ENCODE measurements around the gene C4A.
"Not testable (repeated sequence)": the region's sequence is repeated elsewhere in the genome, so short reads cannot be mapped to it uniquely, and the experiment has no call there.

C4A gene

DNA sequence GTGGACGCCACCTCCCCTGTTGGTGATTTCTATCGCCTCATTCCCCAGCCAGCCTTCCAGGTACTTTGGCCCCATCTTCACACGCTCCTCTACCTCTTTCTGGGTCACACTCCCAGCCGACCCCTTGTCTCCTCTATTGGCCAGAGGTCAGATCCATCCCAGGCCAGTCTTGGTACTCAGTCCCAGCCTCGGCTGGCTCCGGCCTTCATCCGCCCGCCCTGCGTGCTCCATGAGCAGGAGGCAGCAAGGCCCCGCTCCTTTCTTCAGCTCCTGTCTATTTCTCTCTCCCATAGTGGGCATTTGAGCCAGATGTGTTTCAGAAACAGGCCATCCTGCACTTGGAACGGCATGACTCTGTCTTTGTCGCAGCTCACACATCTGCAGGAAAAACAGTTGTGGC lies 20.2 kb upstream of the C4A start:
- no peak for DNase-seq

DNA sequence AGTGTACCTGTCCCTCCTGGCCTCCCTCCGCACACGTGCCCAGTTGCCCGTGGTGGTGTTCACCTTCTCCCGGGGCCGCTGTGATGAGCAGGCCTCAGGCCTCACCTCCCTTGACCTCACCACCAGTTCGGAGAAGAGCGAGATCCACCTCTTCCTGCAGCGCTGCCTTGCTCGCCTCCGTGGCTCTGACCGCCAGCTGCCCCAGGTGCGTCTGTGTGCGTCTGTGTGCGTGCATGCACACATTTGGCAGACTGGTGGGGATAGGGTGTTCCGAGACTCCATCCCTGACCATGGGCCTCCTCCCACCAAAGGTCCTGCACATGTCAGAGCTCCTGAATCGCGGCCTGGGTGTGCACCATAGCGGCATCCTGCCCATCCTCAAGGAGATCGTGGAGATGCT lies 17.9 kb upstream of the C4A start:
- DNase-seq: no peak

DNA sequence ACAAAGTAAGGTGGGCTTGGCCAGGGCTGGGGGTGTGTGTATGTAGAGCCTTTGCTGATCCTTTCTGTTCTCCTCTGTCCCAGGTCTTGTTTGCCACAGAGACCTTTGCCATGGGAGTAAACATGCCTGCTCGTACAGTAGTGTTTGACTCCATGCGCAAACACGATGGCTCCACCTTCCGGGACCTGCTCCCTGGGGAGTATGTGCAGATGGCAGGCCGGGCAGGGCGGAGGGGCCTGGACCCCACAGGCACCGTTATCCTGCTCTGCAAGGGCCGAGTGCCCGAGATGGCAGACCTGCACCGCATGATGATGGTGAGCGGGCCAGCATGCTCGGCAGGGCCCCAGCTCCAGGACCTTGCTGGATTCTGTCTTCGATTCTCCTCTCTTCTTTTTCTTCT lies 16.2 kb upstream of the C4A start:
- DNase-seq: no peak

DNA sequence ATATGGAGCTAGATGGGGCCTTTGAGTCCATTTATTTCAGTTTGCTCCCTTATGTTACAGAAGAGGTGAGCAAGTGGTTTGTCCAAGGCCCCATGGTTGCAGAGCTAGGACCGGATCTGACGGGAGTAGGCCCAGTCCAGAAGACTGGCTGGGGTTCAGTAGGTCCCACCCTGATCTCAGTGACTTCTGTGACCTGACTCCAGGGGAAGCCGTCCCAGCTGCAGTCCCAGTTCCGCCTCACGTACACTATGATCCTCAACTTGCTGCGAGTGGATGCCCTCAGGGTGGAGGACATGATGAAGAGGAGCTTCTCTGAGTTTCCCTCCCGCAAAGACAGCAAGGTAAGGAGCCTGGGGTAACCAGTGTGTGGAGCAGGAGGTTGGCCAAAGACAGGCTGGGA lies 15.4 kb upstream of the C4A start:
- DNase-seq: no peak

DNA sequence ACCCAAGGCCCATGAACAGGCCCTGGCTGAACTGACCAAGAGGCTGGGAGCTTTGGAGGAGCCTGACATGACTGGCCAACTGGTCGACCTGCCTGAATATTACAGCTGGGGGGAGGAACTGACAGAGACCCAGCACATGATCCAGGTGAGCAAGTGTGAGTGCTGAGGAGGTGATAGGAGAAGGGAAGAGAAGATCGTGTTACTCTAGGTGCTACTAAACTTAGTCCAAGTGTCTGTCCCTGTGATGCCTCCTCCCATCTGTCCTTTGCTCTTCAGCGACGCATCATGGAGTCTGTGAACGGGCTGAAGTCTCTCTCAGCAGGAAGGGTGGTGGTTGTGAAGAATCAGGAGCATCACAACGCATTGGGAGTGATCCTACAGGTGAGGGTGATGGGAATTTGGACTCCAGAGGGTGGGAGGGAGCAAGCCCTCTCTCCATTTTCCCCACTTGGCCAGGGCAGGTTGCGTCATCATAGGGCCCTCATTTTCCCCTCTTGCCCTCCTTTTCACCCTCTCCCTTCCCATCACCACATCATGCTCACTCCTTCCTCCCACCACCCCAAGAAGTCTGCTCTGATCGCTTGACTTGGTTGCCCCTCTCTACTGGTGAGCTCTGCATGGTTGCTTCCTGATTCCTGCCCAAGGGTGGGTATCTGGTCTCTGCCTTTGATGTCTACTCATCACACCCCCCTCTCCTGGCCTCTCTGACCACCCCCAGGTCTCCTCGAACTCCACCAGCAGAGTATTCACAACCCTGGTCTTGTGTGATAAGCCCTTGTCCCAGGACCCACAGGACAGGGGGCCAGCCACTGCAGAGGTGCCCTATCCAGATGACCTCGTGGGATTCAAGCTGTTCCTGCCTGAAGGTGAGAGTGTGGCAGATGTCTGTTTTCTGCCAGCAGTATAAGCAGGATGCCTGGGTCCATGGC lies 14.6 kb upstream of the C4A start:
- DNase-seq: no peak

GRCh38 chr6:31967926-31968320 lies 13.9 kb upstream of the C4A start:
- DNase-seq: no peak

- DNase-seq: no peak
Observed at GRCh38 chr6:31968326-31968725, 13.5 kb upstream of the C4A start.

DNA sequence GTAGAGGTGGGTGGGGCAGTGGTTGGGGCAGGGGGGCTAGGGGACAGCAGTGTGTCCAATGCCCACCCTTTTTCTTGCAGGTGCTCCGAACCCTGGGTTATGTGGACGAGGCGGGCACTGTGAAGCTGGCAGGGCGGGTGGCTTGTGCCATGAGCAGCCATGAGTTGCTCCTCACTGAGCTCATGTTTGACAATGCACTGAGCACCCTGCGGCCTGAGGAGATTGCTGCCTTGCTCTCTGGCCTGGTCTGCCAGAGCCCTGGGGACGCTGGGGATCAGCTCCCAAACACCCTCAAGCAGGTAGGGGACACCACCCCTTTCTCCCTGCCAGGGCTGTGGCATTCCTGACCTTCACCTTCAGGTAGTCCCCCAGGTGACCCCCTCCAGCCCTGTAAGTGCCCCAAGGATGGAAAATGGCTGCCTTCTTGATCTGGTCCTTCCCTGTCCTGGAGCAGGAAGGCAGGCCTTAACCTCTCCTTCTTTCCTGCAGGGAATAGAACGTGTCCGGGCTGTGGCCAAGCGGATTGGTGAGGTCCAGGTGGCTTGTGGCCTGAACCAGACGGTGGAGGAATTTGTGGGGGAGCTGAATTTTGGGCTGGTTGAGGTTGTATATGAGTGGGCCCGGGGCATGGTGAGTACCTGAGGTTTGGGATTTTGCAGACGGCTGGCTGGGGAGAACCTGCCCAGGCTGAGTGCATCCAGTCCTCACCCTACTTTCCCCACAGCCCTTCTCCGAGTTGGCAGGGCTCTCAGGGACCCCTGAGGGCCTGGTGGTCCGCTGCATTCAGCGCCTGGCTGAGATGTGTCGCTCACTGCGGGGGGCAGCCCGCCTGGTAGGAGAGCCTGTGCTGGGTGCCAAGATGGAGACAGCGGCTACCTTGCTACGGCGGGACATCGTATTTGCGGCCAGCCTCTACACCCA lies 12.8 kb upstream of the C4A start:
- DNase-seq: no peak

DNA sequence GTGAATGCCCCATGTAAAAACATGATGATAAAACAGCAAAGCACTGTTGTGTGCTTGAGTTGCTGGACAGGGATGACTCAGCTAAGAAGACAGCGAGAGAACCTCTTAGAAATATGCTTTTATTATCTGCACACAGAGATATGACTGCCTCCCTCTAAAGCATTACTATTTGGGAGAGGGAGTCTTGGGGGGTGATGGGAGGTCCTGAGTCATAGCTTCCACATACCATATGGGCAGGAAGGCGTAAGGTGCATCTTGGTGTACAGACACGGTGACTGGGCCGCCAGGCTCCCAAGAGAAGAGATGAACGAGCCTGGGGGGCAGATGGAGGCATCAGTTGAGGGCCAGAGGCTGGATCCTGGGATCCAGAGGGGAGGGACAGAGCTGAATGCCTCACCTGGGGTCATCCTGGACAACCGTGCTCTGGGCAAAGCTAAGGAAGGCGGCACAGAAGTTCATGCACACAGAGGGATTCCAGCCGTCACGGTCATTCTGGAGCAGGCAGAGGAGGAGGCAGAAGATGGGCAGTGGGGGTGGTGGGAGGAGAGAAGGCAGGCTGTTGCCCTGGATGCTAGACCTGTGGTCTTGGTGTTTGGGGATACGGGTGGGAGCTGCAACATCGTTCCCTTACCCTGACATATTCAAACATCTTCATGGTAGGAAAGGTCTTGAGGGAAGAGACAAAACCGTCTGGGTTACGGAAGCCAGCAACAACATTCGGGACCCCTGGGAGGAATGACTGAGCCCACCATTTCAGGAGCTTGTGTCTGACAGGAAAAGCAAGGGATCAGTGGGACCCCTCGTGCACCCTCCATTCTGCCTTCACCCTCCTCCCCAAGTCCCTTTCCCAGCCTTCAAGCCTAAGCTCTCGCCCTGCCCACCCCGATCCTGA lies 11.9 kb upstream of the C4A start:
- DNase-seq: no peak

GRCh38 chr6:31970604-31971271 lies 11.1 kb upstream of the C4A start:
- peak; percentile 4 for DNase-seq

DNA sequence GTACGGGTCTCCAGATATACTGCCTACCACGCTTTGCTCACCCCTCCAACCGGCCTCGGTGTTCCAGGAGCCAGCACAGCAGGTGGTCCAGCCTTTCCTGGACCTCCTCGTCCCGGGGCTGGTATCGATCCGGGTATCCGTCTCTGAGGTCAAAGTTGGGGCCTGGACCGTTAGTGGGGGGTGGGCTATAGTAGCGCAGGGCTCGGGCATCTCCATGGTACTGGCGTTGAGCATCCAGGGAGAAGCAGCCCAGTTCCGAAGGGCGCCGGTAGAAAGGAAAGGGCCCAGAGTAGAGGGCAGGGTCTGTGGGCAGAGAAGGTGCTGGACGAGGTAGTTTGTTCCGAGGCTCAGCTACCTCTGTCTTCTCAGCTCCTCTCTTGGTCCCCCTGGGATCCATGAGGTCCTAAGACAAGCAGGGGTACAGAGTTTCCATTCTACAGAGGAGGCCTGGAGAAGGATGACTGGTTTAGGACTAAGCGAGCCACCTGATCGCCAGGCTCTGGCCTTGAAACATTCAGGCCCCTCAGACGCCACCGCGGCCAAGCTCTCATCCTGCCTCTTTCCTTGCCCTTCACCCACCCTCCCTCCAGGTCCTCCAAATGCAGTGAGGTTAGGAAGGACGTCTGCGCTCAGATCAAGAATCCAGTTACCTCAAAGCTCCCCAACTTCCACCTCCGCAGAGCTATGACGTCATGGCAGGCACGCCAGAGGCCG lies 10.4 kb upstream of the C4A start:
- no peak for DNase-seq

DNA sequence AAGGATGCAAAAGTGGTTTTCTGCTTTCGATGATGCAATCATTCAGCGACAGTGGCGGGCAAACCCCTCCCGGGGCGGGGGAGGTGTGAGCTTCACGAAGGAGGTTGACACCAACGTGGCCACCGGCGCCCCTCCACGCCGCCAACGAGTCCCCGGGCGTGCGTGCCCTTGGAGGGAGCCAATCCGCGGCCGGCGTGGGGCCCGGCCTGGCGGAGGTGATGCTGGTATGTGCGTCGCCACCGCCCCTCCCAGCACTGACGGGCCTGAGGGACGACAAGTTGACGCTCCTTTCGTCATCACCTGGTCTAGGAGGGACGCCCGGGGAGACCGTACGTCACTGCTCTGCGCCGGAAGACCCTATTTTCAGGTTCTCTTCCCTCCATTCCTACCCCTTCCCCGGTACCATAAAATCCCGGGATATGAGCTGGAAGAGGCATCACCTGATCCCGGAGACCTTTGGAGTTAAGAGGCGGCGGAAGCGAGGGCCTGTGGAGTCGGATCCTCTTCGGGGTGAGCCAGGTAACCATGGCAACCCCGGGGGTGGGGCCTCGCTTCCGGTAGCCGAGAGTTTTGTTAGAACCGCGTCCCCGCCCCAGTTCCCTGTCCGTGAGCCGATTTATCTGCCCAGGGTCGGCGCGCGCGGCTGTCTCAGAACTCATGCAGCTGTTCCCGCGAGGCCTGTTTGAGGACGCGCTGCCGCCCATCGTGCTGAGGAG lies 9.7 kb upstream of the C4A start, which contains the start of gene DXO:
Gene DXO, minus strand, starts transcription at position 146 of the 716 bp plus-strand sequence. CDS start 463 bp downstream, outside the sequence.
- DNase-seq: peak; percentile 91

- no peak for DNase-seq
Observed at GRCh38 chr6:31972709-31973350, 9.0 kb upstream of the C4A start.

GRCh38 chr6:31976065-31976464 lies 5.8 kb upstream of the C4A start:
- DNase-seq: not testable (repeated sequence)

GRCh38 chr6:31977816-31978431 lies 3.9 kb upstream of the C4A start:
- DNase-seq: no peak

- DNase-seq: no peak
Observed at GRCh38 chr6:31978831-31979230, 3.0 kb upstream of the C4A start.

DNA sequence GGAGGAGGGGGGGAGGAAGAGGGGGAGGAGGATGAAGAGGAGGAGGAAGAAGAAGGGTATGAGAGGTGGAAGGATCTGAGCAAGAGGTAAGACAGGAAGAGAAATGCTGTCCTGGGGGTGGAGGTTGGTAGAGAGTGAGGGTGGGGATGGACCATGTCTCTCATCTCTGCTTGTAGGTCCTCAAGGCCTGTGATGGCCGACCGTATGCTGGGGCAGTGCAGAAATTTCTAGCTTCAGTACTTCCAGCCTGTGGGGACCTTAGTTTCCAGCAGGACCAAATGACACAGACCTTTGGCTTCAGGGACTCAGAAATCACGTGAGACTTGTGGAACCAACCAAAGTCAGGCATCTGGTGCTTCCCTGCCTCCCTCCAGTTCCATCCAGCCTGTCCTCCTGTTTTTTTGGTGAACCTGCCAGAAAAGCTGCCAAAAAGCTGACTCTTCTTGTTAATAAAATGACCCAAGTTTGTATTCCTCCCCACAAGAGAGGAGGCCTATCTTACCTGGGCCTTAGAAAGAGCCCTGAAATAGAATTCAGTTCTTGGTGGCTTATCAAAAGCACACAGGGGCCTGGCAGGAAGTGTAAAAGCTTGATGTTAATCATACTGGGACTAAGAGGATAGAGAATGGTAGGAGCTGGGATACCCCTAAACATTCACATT lies 2.5 kb upstream of the C4A start:
- no peak for DNase-seq

DNA sequence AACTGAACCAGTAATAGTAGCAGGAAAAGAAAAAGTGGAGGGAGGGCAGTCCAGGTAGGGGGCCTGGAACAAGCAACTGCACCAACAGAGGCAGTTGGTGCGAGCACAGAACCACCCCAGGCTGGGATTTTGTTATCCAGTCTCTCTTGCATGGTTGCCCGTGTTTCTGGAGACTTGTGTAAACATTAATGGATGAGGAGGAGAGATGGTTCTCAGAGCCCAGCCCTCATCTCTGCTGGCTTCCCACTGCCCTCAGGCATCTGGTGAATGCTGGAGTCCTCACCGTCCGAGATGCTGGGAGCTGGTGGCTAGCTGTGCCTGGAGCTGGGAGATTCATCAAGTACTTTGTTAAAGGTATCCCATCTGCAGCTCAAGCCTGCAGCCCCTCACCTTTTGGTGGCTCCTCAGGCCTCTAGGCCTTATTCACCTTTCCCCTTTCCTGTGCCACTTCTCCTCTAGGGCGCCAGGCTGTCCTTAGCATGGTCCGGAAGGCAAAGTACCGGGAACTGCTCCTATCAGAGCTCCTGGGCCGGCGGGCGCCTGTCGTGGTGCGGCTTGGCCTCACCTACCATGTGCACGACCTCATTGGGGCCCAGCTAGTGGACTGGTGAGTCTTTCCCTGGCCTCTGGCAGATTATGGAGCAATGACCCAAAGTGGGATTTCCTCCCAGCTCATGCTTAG lies 1.5 kb upstream of the C4A start:
- DNase-seq: not testable (repeated sequence)
